K562 (cell line): ENCODE results near the gene MICU1. TPM values are rescaled to one million over a fixed set of nuclear protein-coding genes. Genes with fewer than 3 reads are reported as not detected.
A peak's percentile ranks its signal among the peaks of the same experiment; 100 is the strongest.

Experiments
- CEBPZ ChIP-seq: fragments of 150-350 bp; IDR thresholded peaks from 2 replicates; pipeline ENCODE4 v1.6.1; 2014; ENCODE audit warnings: low read depth, mild to moderate bottlenecking, low read length, borderline replicate concordance
- COPS2 ChIP-seq: fragments of 450-650 bp; conservative IDR thresholded peaks from 2 replicates; pipeline ENCODE4 v1.6.1; 2016; ENCODE audit warnings: mild to moderate bottlenecking, moderate library complexity
- MTA3 ChIP-seq: fragments of 450-650 bp; formaldehyde crosslinking; IDR thresholded peaks from 2 replicates; pipeline ENCODE4 v1.6.1; 2017; ENCODE audit warnings: mild to moderate bottlenecking, borderline replicate concordance
- MYNN ChIP-seq, 2 experiments: sonication (generic); formaldehyde crosslinking in 1 of 2; IDR thresholded peaks; 2 replicates each; pipeline versions ENCODE4 v1.5.0 to v1.6.1; 2016 to 2020; ENCODE audit warnings: antibody characterized with exemption in 1 of 2, missing genetic modification reagents in 1 of 2
- SNIP1 ChIP-seq: fragments of 450-650 bp; IDR thresholded peaks from 2 replicates; pipeline ENCODE4 v1.7.1; 2017; ENCODE audit warnings: low read depth, mild to moderate bottlenecking
- TBP ChIP-seq: optimal IDR thresholded peaks from 2 replicates; pipeline ENCODE3; 2011; ENCODE audit warnings: low read depth, low read length, improper control_type of control experiment
- ZNF121 ChIP-seq: sonication (generic); formaldehyde crosslinking; conservative IDR thresholded peaks from 2 replicates; pipeline ENCODE4 v1.8.0; 2022; ENCODE audit warnings: missing genetic modification reagents
- ZNF785 ChIP-seq: fragments of 250-450 bp; sonication (Bioruptor Pico); IDR thresholded peaks from 2 replicates; pipeline ENCODE4 v1.4.0; 2020; ENCODE audit warnings: mild to moderate bottlenecking
- polyA plus RNA-seq, 8 experiments: library from polyadenylated mRNA; depleted of rRNA in 4 of 8; stranded (reverse) in 5 of 8; unstranded in 3 of 8; fragments of >200 nt; fragmentation: Nextera tagmentation in 2 of 8; fragmentation: Illumina TruSeq in 1 of 8; extraction: Ambion mirVana in 2 of 8; extraction: Trizol in 1 of 8; gene quantifications; 2 replicates each; pipeline versions ENCODE4 v1.2.1 to v1.2.3, GENCODE V29; 2011 to 2014; ENCODE audit warnings: inconsistent platforms in 1 of 8, missing spikeins in 1 of 8
- total RNA-seq, 7 experiments: library from RNA; depleted of rRNA in 6 of 7; stranded (reverse); fragments of >200 nt in 6 of 7; fragmentation: Illumina TruSeq in 2 of 7; extraction: Trizol in 2 of 7; gene quantifications; 2 replicates each; pipeline versions ENCODE4 v1.2.1 to v1.2.3, GENCODE V29; 2011 to 2021; ENCODE audit warnings: low replicate concordance in 1 of 7
- TF ChIP-seq, protein P1 (sequence below), 2 experiments: fragments of 450-650 bp; IDR thresholded peaks; 2 replicates each; pipeline ENCODE4 v1.6.1; 2016; ENCODE audit warnings: mild to moderate bottlenecking in 2 of 2, borderline replicate concordance in 1 of 2, low read depth in 1 of 2, moderate library complexity in 1 of 2

MICU1 gene
- total and polyA plus RNA-seq, 9 of the 15 experiments (the other 6 are each of a cell fraction or from before 2014, with no cell fraction given): 29.3 to 76.8 (median 48.4) TPM

- TF ChIP-seq COPS2: no peak
- no peak for TF ChIP-seq ZNF785 (CRISPR knock-in tag)
- TF ChIP-seq CEBPZ: no peak
- TF ChIP-seq, protein P1, sequence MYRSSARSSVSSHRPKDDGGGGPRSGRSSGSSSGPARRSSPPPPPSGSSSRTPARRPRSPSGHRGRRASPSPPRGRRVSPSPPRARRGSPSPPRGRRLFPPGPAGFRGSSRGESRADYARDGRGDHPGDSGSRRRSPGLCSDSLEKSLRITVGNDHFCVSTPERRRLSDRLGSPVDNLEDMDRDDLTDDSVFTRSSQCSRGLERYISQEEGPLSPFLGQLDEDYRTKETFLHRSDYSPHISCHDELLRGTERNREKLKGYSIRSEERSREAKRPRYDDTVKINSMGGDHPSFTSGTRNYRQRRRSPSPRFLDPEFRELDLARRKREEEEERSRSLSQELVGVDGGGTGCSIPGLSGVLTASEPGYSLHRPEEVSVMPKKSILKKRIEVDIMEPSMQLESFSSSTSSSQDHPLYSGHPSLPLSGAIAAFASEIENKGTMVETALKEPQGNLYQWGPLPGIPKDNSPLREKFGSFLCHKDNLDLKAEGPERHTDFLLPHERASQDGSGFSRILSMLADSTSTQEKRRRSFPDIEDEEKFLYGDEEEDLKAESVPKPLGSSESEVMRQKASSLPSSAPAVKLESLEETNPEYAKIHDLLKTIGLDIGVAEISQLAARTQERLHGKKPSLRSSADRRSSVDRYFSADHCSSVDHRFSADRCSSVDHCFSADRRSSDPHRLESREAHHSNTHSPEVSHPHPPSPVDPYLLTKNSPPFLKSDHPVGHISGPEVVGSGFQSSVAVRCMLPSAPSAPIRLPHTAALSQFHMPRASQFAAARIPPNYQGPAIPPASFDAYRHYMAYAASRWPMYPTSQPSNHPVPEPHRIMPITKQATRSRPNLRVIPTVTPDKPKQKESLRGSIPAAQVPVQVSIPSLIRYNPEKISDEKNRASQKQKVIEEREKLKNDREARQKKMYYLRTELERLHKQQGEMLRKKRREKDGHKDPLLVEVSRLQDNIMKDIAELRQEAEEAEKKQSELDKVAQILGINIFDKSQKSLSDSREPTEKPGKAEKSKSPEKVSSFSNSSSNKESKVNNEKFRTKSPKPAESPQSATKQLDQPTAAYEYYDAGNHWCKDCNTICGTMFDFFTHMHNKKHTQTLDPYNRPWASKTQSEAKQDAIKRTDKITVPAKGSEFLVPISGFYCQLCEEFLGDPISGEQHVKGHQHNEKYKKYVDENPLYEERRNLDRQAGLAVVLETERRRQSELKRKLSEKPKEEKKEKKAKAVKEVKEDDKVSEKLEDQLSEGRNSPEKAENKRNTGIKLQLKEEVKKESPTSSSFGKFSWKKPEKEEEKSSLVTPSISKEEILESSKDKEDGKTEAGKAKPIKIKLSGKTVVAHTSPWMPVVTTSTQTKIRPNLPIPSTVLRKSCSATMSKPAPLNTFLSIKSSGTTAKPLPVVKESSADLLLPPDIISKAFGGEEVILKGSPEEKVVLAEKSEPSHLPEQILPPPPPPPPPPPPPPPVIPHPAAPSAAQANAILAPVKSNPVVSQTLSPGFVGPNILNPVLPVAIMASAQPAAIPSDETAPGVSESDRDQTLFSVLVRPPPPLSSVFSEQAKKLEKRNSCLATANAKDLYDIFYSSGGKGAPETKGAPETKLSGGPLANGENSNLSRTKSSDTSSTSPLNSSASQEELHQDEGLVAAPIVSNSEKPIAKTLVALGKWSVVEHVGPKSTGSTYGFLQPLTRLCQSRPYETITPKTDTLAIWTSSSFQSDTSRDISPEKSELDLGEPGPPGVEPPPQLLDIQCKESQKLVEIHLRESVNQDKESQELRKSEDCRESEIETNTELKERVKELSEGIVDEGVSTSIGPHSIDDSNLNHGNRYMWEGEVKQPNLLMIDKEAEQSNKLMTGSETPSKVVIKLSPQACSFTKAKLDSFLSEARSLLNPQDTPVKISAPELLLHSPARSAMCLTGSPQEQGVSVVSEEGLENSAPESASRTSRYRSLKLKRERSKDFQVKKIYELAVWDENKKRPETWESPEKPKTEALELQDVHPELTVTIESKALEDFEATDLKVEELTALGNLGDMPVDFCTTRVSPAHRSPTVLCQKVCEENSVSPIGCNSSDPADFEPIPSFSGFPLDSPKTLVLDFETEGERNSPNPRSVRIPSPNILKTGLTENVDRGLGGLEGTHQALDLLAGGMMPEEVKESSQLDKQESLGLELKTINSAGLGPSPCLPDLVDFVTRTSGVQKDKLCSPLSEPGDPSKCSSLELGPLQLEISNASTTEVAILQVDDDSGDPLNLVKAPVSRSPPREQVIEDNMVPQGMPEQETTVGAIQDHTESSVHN (IDR thresholded peaks at IDR 0.05; ENCODE audit: borderline replicate concordance in 1 of 2, low read depth in 1 of 2): no peak; a peak in 1 of 4 replicates
- peak; percentile 54; the same call in 1 of the 2 replicates for TF ChIP-seq MTA3
- TF ChIP-seq SNIP1: no peak
- no peak for TF ChIP-seq TBP
- TF ChIP-seq ZNF121: no peak
- no peak for TF ChIP-seq MYNN (IDR thresholded peaks at IDR 0.05)
- TF ChIP-seq MYNN (CRISPR knock-in tag; IDR thresholded peaks at IDR 0.05): no peak
Observed at GRCh38 chr10:72319416-72320254, 306.2 kb downstream of the MICU1 start (continued).
